ENCODE results near the gene SMAP1.

SMAP1 gene

GRCh38 chr6:70667711-70668498 lies at the start of gene SMAP1:
Gene SMAP1 (plus strand): TSS chr6:70667883. CDS start chr6:70668024, 141 bp downstream.
- peak within 1 kb of the TSS; percentile 84 for H3K4me3 ChIP-seq (ENCODE audit: low read length)
- TF ChIP-seq CTCF (conservative IDR thresholded peaks at IDR 0.05; ENCODE audit: low read depth, low read length): no peak

GRCh38 chr6:70620746-70621145 lies 46.9 kb upstream of the SMAP1 start:
- no peak for DNase-seq (ENCODE audit: low read depth)
- H3K4me3 ChIP-seq (ENCODE audit: low read length): no peak overlapping the region
- TF ChIP-seq CTCF (conservative IDR thresholded peaks at IDR 0.05; ENCODE audit: low read depth, low read length): no peak

More at GRCh38 chr6:70667711-70668498, at the start of gene SMAP1:
- peak; percentile 54 for DNase-seq (ENCODE audit: low read depth)

- no peak for DNase-seq (ENCODE audit: low read depth)
Observed at GRCh38 chr6:70622461-70622860, 45.2 kb upstream of the SMAP1 start.

GRCh38 chr6:70625436-70625835 lies 42.2 kb upstream of the SMAP1 start:
- H3K4me3 ChIP-seq (ENCODE audit: low read length): no peak overlapping the region
- TF ChIP-seq CTCF (conservative IDR thresholded peaks at IDR 0.05; ENCODE audit: low read depth, low read length): no peak
- DNase-seq (ENCODE audit: low read depth): no peak

More at GRCh38 chr6:70622461-70622860, 45.2 kb upstream of the SMAP1 start:
- no peak for TF ChIP-seq CTCF (conservative IDR thresholded peaks at IDR 0.05; ENCODE audit: low read depth, low read length)
- no peak overlapping the region for H3K4me3 ChIP-seq (ENCODE audit: low read length)

GRCh38 chr6:70627500-70628254 lies 40.0 kb upstream of the SMAP1 start:
- no peak for TF ChIP-seq CTCF (conservative IDR thresholded peaks at IDR 0.05; ENCODE audit: low read depth, low read length)
- no peak overlapping the region for H3K4me3 ChIP-seq (ENCODE audit: low read length)
- DNase-seq (ENCODE audit: low read depth): no peak

GRCh38 chr6:70629929-70630328 lies 37.8 kb upstream of the SMAP1 start:
- no peak for DNase-seq (ENCODE audit: low read depth)
- H3K4me3 ChIP-seq (ENCODE audit: low read length): no peak overlapping the region
- TF ChIP-seq CTCF (conservative IDR thresholded peaks at IDR 0.05; ENCODE audit: low read depth, low read length): no peak
